Esophagus squamous epithelium (tissue), 5 donors: Measurements from ENCODE around the gene DIP2A. TPM values are rescaled to one million over a fixed set of nuclear protein-coding genes. Genes with fewer than 3 reads are reported as not detected.

ENCODE experiments used
- DNase-seq: peaks from one replicate; lab custom pipeline; 2025; lab: John Stamatoyannopoulos, UW
- H3K27ac ChIP-seq, 4 donors: fragments of 200-600 bp; sonication (generic); one replicate each; pipeline ENCODE4 v1.5.1; 2016 to 2019; ENCODE audit warnings: mild to moderate bottlenecking in 1 of 4
- H3K27me3 ChIP-seq, 4 donors: fragments of 200-600 bp; sonication (generic); 1 replicate in 3 of 4; 2 replicates in 1 of 4; pipeline versions ENCODE4 v1.5.1 to v1.6.0; 2017 to 2021; ENCODE audit warnings: antibody characterized with exemption in 1 of 4
- H3K36me3 ChIP-seq, 3 donors: fragments of 200-600 bp; sonication (generic); one replicate each; pipeline ENCODE4 v1.5.1; 2016 to 2019
- H3K4me1 ChIP-seq, 3 donors: fragments of 200-600 bp; sonication (generic); one replicate each; pipeline ENCODE4 v1.5.1; 2017 to 2019
- H3K4me3 ChIP-seq, 4 donors: fragments of 200-600 bp; sonication (generic); 1 replicate in 3 of 4; 2 replicates in 1 of 4; pipeline ENCODE4 v1.5.1; 2016 to 2019; ENCODE audit warnings: mild to moderate bottlenecking in 2 of 4, moderate library complexity in 1 of 4
- H3K9me3 ChIP-seq, 3 donors: fragments of 200-600 bp; sonication (generic); one replicate each; pipeline ENCODE4 v1.5.1; 2016 to 2019
- POLR2A ChIP-seq, 4 donors: fragments of 450-650 bp; IDR thresholded peaks; one replicate each; pipeline ENCODE4 v1.6.1; 2017; ENCODE audit warnings: antibody characterized with exemption in 4 of 4, mild to moderate bottlenecking in 4 of 4, moderate library complexity in 3 of 4
- WGBS, 2 donors: methylation state at CpG; one replicate each; pipeline ENCODE4 v1.1.5; 2018; 5-methylcytosine and 5-hydroxymethylcytosine counted together
- intact Hi-C: fragments of 100-400 bp; cut with DNase I; formaldehyde crosslinking; loops from one replicate; pipeline ENCODE4 v1.15.0; 2022
- total RNA-seq, 4 donors: library from RNA; depleted of rRNA; stranded (reverse); fragments of >200 nt; gene quantifications; one replicate each; pipeline ENCODE4 v1.1.0, GENCODE V29; 2016
- TF ChIP-seq, protein P1 (sequence below), 6 experiments: fragments of 450-650 bp in 4 of 6; fragments of 200-600 bp in 2 of 6; sonication (generic) in 2 of 6; IDR thresholded peaks; one replicate each; pipeline ENCODE4 v1.5.1; 2016 to 2019; ENCODE audit warnings: antibody characterized with exemption in 6 of 6, mild to moderate bottlenecking in 4 of 6, moderate library complexity in 4 of 6
- donor health status: DM: yes; HTN: yes; CAD: no.

Gene DIP2A
- total RNA-seq, 4 donors from 2014 or later = 16.7 to 40.3 (median 33.0) TPM

DNA sequence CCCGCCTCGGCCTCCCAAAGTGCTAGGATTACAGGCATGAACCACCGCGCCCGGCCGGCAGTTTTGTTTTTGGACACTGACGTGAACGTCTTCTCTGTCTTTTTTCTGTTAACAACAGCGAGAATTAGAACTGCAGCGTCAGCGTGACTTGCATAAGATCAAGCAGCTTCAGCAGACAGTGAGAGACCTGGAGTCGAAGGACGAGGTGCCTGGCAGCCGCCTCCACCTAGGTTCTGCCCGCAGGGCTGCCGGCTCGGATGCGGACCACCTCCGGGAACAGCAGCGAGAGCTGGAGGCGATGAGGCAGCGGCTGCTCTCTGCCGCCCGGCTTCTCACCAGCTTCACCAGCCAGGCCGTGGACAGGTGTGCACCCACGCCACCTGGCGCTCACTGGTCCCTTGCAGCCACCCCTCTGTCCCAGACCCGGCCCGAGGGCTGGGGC, 22.9 kb upstream of the DIP2A start:
- Histone ChIP-seq H3K27ac (no peak overlapping the region), H3K4me1 (no peaks in the 10 kb centered on the region), H3K27me3 (no peaks in the 10 kb centered on the region), H3K9me3 (no peaks in the 10 kb centered on the region), H3K36me3 (peaks cover 20 to 100% (median 38%) of the 10 kb centered on the region in 3 donors), H3K4me3 (no peak overlapping the region)
- WGBS, 2 donors = 92 to 100% methylated on average over 4 to 9 of the region's 29 CpGs
- intact Hi-C loops = no loop called here
- TF ChIP-seq, protein P1, sequence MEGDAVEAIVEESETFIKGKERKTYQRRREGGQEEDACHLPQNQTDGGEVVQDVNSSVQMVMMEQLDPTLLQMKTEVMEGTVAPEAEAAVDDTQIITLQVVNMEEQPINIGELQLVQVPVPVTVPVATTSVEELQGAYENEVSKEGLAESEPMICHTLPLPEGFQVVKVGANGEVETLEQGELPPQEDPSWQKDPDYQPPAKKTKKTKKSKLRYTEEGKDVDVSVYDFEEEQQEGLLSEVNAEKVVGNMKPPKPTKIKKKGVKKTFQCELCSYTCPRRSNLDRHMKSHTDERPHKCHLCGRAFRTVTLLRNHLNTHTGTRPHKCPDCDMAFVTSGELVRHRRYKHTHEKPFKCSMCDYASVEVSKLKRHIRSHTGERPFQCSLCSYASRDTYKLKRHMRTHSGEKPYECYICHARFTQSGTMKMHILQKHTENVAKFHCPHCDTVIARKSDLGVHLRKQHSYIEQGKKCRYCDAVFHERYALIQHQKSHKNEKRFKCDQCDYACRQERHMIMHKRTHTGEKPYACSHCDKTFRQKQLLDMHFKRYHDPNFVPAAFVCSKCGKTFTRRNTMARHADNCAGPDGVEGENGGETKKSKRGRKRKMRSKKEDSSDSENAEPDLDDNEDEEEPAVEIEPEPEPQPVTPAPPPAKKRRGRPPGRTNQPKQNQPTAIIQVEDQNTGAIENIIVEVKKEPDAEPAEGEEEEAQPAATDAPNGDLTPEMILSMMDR (IDR thresholded peaks at IDR 0.05) = no peak
- no peak for TF ChIP-seq POLR2A (IDR thresholded peaks at IDR 0.05)
- no peak for DNase-seq

DNA sequence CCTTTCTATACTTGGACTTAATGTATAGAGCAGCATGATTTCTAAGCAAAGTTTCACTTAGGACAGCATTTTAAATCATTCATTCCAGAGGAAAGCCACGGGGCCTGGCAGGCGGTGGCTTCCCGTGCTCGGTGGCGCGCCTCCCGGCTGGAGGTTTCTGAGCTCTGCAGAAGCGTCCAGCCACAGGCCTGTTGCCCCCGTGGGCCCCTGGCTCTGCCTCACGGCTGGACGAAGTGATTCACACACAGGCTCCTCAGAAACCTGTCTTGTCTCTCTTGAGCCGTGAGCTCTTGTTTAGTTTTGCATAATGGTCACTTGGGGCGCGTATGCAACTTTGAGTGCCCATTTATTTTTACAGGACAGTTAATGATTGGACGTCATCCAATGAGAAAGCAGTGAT, 22.1 kb upstream of the DIP2A start:
- no peak for DNase-seq
- no peaks in the 10 kb centered on the region for H3K9me3 ChIP-seq
- no peak overlapping the region for H3K4me3 ChIP-seq
- 83 to 96% methylated on average over 13 to 14 of the region's 15 CpGs for WGBS, 2 donors
- TF ChIP-seq, protein P1 (IDR thresholded peaks at IDR 0.05) = no peak
- no peak for TF ChIP-seq POLR2A (IDR thresholded peaks at IDR 0.05)
- no peak overlapping the region for H3K27ac ChIP-seq
- no peaks in the 10 kb centered on the region for H3K4me1 ChIP-seq
- intact Hi-C loops = no loop called here
- H3K36me3 ChIP-seq = peaks cover 14 to 100% (median 44%) of the 10 kb centered on the region in 3 donors
- no peaks in the 10 kb centered on the region for H3K27me3 ChIP-seq

DNA sequence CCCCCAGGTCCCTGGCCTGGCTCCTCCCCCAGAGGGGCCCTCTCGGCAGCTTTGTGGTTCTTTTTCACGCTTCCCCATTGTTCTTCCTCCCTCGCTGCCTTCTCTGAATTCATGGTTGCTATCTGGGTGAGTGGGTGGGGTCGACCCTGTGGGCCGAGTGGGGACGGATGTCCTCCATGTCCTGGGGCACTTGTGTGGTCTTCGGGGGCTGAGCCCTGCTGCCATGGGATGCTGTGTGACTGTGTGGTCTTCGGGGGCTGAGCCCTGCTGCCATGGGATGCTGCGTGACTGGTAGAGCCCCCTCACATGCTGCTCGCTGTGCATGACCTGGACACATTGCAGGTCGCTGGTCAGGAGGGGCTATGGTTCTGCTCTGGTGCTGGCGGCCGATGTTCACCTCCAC, 21.6 kb upstream of the DIP2A start:
- intact Hi-C loops = no loop called here
- Histone ChIP-seq H3K36me3 (peaks cover 9 to 100% (median 40%) of the 10 kb centered on the region in 3 donors), H3K27me3 (no peaks in the 10 kb centered on the region), H3K9me3 (no peaks in the 10 kb centered on the region), H3K4me1 (no peaks in the 10 kb centered on the region), H3K27ac (no peak overlapping the region), H3K4me3 (no peak overlapping the region)
- no peak for TF ChIP-seq POLR2A (IDR thresholded peaks at IDR 0.05)
- TF ChIP-seq, protein P1 (IDR thresholded peaks at IDR 0.05) = no peak
- no peak for DNase-seq
- 93 to 100% methylated on average over 3 to 5 of the region's 13 CpGs for WGBS, 2 donors

DNA sequence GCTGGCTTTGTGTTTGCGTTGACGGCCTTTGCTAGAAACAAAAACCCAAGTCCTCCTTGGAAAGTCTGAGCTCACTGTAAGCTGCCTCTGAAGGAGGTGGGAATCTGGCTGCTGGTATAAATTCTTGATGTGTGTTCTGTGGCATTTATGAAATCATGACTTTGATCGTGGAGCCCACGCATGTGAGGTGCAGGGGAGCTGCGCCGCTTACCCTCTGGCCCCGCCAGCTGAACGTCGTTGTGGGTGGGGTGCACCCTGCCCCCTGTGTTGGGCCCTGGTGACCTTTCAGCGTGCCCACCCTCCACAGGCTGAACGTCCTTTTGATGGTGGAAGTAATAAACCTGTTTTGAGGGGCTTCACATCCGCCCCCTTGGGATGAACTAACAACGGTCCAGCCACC, 21.2 kb upstream of the DIP2A start:
- intact Hi-C loops = no loop called here
- no peaks in the 10 kb centered on the region for H3K4me1 ChIP-seq
- no peaks in the 10 kb centered on the region for H3K9me3 ChIP-seq
- no peak for DNase-seq
- H3K4me3 ChIP-seq = no peak overlapping the region
- peaks cover 8 to 100% (median 36%) of the 10 kb centered on the region in 3 donors for H3K36me3 ChIP-seq
- no peak overlapping the region for H3K27ac ChIP-seq
- no peaks in the 10 kb centered on the region for H3K27me3 ChIP-seq
- 85 to 95% methylated on average over 6 to 11 of the region's 13 CpGs for WGBS, 2 donors
- no peak for TF ChIP-seq POLR2A (IDR thresholded peaks at IDR 0.05)

DNA sequence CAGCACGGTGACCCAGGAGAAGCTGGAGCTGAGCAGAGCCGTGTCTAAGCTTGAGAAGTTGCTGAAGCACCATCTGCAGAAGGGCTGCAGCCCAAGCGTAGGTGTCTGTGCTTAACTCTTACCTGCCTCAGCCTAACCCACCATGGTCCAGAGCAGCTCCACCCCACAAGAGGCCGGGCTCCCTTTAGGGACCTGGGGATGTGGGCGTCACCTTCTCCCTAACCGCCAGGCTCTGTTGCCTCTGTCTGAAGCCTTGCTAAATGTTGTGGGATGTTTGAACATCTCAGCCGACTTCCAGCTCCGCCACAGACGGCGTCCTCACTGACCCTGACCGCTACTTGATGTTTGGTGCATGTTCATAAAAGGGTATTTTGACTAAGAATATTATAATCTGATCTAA, 20.4 kb upstream of the DIP2A start:
- no peak for DNase-seq
- Histone ChIP-seq H3K27ac (no peak overlapping the region), H3K4me1 (no peaks in the 10 kb centered on the region), H3K9me3 (no peaks in the 10 kb centered on the region), H3K27me3 (no peaks in the 10 kb centered on the region), H3K36me3 (peaks cover 8 to 100% (median 34%) of the 10 kb centered on the region in 3 donors), H3K4me3 (no peak overlapping the region)
- intact Hi-C loops = no loop called here
- WGBS, 2 donors = 95 to 96% methylated on average over 8 to 11 of the region's 11 CpGs
- TF ChIP-seq, protein P1 (IDR thresholded peaks at IDR 0.05) = no peak
- TF ChIP-seq POLR2A (IDR thresholded peaks at IDR 0.05) = no peak

DNA sequence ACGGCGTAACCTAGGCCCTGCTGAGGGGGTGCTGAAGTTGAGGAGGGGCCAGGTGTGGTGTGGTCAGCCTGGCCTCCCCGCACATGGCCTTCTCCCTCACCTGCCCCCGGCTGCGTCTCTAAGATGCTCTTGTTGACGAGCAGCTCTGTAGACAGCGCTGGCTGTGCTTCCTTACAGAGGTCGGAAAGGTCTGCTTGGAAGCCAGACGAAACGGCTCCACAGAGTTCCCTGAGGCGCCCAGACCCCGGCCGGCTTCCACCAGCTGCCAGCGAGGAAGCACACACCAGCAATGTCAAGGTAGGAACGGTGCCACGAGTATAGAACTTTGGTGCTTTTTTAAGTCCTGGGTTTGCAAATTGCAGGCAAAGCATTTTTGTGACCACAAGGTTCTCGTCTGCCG, 18.8 kb upstream of the DIP2A start:
- H3K4me3 ChIP-seq = no peak overlapping the region
- intact Hi-C loops = no loop called here
- no peak for DNase-seq
- H3K9me3 ChIP-seq = no peaks in the 10 kb centered on the region
- WGBS, 2 donors = 87 to 89% methylated on average over 12 to 16 of the region's 18 CpGs
- peaks cover 0 to 7% (median 0%) of the 10 kb centered on the region in 3 donors for H3K4me1 ChIP-seq
- H3K36me3 ChIP-seq = peaks cover 8 to 94% (median 28%) of the 10 kb centered on the region in 3 donors
- H3K27me3 ChIP-seq = no peaks in the 10 kb centered on the region
- H3K27ac ChIP-seq = no peak overlapping the region
- TF ChIP-seq POLR2A (IDR thresholded peaks at IDR 0.05) = no peak
- TF ChIP-seq, protein P1 (IDR thresholded peaks at IDR 0.05) = no peak
